DMS 273 (cell line): ENCODE data around the gene DBET.
"Not testable (repeated sequence)": the region's sequence is repeated elsewhere in the genome, so short reads cannot be mapped to it uniquely, and the experiment has no call there.

Experiments
- DNase-seq: peaks from one replicate; lab custom pipeline; 2025; ENCODE audit not compliant: unreplicated experiment; lab: John Stamatoyannopoulos, UW

DBET gene

DNA sequence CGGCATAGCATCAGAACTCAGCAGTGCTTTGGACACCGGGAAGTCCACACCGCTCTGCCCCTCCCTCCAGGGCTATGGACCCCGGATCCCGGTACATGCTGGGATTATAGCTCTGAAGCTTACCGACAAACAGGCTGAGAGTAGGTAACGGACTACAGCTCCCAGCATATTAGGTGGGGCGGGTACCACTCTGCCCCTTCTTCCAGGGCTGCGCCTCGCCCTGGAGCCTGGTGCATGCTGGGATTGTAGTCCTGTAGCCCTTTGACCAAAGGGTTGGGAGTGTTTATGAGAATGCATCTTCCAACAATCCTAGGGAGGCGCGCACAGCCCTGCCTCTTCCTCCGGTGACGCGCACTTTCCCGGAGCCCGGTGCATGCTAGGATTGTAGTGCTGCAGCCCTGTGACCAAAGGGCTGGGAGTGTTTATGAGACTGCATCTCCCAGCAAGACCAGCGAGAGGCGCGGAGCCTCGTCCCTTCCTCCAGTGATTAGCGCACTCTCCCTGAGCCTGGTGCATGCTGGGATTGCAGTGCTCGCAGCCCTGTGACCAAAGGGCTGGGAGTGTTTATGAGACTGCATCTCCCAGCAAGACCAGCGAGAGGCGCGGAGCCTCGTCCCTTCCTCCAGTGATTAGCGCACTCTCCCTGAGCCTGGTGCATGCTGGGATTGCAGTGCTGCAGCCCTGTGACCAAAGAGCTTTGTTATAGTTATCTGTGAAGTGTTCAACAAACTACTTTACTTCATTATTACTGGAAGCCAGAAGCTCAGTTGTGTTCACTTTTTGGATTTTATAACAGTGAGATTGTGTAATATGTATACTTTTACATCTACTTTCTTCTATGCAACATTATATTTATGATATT, 14.7 kb upstream of the DBET start:
- DNase-seq, result not testable (repeated sequence)

- DNase-seq, result not testable (repeated sequence)
Measured at GRCh38 chr4:190058997-190059396, 5.3 kb upstream of the DBET start.

GRCh38 chr4:190064805-190065204, 503 bp downstream of the DBET start:
- DNase-seq, result not testable (repeated sequence)

DNA sequence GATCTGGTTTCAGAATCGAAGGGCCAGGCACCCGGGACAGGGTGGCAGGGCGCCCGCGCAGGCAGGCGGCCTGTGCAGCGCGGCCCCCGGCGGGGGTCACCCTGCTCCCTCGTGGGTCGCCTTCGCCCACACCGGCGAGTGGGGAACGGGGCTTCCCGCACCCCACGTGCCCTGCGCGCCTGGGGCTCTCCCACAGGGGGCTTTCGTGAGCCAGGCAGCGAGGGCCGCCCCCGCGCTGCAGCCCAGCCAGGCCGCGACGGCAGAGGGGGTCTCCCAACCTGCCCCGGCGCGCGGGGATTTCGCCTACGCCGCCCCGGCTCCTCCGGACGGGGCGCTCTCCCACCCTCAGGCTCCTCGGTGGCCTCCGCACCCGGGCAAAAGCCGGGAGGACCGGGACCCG, 4.0 kb downstream of the DBET start:
- not testable (repeated sequence) for DNase-seq

DNA sequence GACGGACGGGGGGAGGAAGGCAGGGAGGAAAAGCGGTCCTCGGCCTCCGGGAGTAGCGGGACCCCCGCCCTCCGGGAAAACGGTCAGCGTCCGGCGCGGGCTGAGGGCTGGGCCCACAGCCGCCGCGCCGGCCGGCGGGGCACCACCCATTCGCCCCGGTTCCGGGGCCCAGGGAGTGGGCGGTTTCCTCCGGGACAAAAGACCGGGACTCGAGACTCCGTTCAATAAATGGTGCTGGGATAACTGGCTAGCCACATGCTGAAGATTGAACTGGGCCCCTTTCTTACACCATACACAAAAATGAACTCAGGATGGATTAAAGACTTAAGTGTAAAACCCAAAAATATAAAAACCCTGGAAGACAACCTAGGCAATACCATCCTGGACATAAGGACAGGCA, 28.8 kb downstream of the DBET start:
- not testable (repeated sequence) for DNase-seq

DNA sequence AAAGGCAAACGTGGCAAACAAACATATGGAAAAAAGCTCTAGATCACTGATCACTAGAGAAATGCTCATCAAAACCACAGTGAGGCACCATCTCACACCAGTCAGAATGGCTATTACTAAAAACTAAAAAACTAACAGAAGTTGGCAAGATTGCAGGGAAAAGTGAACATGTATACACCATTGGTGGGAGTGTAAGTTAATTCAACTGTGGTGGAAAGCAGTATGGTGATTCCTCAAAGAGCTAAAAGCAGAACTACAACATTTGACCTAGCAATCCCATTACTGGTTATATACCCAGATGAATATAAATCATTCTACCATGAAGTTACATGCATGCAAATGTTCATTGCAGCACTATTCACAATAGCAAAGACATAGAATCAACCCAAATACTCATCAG, 29.7 kb downstream of the DBET start:
- DNase-seq, result not testable (repeated sequence)

DNA sequence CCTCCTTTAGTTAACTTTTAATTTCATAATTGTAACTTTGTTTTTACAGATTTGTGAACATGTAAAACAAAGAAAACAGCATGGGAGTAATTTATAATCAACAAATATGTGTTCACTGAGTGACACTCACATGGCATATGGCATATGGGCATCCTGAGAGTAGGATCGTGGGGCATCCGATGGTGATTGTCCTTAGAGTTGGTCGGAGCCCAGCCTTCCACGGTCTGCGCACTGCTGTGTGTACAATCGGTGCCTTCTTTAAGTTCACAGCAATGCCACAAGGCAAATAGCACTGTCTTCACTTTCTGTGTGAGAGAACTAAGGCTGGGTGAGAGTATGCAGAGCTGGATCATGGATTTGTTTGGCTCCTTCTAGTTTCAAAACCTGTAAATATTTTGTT, 31.0 kb downstream of the DBET start:
- not testable (repeated sequence) for DNase-seq

DNA sequence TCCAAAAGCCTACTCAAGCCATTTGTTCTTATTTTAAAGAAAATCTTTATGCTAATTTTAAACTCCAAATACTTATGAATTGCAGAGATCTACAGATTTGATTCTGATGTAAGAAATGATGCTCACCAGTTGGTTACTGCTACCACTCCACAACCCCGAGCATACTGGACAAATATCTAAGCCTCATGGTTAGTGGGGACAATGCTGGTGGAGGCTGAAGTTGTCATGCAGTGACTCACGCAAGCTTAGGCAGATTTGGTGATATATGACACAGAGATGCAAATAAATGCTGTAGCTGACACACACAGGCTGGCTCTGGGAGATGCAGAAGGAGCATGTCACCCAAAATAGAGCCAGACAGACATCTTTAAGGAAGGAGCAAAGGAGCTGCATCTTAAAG, 35.3 kb downstream of the DBET start:
- not testable (repeated sequence) for DNase-seq

DNA sequence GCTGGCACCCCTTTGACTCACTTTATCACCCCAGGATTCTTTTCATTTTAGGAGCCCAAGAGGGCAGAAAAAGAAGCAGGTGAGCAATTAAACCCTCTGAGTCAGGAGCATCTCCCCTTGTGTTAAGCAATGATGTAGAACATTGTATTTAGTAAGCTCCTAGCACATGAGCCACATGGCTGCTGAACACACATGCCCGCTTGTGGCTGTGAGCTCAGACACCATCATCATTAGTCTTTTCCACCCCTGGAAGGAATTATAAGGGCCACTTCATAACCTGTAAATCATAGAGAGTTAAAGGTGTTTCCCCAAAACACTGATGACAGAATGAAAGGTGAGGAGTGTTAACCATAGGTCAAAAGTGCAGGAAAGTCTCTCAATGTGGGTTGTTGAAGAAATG, 37.2 kb downstream of the DBET start:
- DNase-seq, result not testable (repeated sequence)

DNA sequence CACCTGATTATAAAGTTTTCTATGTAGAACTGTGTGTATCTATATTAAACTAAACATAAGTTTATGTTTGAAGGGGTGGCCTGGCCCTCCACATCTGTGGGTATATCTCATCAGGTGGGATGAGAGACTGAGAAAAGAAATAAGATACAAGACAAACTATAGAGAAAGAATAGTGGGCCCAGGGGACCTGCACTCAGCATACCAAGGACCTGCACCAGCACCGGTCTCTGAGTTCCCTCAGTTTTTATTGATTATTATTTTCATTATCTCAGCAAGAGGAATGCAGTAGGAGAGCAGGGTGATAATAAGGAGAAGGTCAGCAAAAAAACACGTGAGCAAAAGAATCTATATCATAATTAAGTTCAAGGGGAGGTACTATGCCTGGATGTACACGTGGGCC, 41.9 kb downstream of the DBET start:
- DNase-seq, result not testable (repeated sequence)

- not testable (repeated sequence) for DNase-seq
Measured at GRCh38 chr4:190106611-190107480, 42.5 kb downstream of the DBET start.

DNA sequence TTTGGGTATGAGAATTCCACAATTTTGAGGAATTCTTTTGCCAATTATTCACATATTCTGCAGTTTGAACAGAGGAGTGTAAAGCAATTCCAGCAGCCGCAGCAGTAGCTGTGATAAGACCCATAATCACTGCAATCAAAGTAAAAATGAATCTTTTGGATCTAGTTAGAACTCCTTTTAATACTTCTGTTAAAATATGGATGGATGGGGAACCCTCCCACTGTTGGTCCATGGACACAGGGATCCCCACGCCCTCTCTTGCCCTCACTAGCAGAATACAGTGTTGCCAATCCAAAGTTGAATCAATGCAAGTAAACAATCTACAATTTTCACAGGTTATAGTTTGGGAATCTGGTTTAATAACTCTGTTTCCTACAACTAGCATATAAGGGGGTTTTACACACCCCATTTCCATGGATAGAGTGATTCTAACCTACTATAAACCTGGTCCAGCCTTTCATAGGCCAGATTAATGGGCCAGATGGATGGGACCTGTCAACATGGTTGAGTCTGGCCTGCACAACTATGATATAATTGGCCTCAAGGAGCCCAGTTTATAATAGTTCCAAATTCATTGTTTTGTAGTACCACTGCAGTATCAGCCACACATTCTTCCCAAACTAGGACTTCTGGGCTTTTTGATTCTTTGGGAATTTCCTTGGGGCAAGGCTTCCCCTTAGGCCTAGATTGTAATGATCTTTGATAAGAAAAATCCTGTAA, 43.6 kb downstream of the DBET start:
- DNase-seq, result not testable (repeated sequence)

DNA sequence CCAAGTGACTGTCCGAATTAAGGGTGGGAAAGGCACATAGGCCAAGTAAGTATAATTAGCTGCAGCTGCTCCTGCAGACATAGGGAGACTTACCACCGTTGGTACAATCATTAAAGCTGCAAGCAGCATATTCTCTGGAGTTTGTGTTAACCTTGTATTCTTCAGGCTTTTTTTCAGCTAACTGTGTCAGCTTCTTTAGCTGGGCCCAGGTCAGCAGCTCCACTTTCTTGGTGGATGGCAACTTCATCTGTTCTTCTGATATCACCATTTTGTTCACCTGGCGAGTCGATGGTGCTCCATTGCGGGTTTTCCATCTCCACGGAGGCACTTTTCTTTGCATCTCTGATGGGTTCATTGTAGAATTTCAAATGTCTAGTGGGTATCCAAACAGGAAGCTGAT, 44.5 kb downstream of the DBET start:
- DNase-seq, result not testable (repeated sequence)

GRCh38 chr4:190109390-190110011, 45.2 kb downstream of the DBET start:
- not testable (repeated sequence) for DNase-seq

- DNase-seq, result not testable (repeated sequence)
Measured at GRCh38 chr4:190110033-190110432, 45.7 kb downstream of the DBET start.

DNA sequence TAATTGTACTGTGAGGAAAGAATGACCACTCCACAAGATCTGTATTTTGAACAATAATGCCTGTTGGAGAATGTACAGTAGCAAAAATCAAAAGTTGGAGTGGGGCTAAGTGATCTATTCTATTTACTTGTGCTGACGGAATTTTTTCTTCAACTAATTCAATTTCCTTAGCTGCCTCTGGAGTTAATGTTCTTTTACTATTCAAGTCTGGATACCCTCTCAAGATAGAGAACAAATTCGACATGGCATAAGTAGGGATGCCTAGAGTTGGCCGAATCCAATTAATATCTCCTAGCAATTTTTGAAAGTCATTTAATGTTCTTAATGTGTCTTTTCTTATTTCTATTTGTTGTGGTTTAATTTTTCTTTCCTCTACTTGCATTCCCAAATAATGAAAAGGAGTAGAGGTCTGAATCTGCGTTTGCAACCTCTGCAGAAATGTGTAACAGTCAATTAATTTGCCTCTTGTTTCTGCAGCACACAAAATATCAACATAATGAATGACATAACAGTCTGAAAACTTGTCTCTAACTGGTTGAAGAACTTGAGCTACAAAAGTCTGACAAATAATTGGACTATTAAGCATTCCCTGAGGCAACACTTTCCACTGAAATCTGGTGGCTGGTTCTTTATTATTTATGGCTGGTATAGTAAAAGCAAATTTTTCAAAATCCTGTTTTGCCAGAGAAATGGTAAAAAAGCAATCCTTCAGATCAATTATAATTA, 46.4 kb downstream of the DBET start:
- DNase-seq, result not testable (repeated sequence)

DNA sequence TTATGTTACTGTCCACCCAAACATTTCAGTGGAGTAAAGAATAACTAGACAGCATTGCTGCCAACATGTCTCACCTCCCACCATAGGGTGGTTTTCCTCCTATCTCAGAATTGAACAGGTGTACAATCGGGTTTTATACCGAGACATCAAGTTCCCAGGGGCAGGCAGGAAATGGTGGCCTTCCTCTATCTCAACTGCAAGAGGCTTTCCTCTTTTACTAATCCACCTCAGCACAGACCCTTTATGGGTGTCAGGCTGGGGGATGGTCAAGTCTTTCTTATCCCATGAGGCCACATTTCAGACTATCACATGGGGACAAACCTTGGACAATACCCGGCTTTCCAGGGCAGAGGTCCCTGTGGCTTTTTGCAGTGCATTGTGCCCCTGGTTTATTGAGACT, 48.6 kb downstream of the DBET start:
- DNase-seq, result not testable (repeated sequence)

- not testable (repeated sequence) for DNase-seq
Measured at GRCh38 chr4:190114991-190115390, 50.7 kb downstream of the DBET start.
